HG03432 (cell line): ENCODE measurements around the gene MFNG.

Experiments
- ATAC-seq: cut with Tn5 transposase; IDR thresholded peaks from one replicate; pipeline ENCODE4 v1.9.1; 2021; ENCODE audit warnings: mild to moderate bottlenecking, moderate library complexity; ENCODE audit not compliant: unreplicated experiment

The MFNG gene

DNA sequence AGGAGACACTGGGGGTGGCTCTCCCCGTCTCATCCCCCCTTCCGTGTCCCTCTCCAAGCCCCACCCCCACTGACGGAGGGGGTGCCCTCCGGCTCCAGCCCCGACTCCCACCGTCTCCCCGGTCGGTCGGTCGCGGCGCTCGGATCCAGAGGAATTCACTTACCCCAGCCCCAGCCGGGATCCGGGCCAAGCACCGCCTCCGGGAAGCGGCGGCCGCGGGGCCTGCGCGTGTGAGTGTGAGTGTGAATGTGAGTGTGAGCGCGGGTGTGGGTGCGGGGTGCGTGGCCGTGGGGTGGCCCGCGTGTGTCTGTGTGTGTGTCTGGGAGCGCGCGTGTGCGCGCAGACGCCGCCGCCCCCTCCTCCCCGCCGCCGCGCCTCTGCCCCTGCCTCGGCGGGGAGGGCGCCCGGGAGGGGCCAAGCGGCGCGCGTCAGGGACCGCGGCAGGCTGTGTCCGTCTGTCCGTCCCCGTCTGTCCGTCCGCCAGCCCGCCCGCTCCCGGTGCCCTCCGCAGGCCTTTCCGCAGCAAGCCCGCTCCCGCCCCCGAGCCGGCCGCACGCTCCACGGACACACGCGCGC is 59.0 kb downstream of the MFNG start, which contains the start of gene ELFN2:
ELFN2 (minus strand) TSS at position 345 of the 576 bp plus-strand sequence. CDS start 51,945 bp downstream, outside the sequence.
- no peak for ATAC-seq

DNA sequence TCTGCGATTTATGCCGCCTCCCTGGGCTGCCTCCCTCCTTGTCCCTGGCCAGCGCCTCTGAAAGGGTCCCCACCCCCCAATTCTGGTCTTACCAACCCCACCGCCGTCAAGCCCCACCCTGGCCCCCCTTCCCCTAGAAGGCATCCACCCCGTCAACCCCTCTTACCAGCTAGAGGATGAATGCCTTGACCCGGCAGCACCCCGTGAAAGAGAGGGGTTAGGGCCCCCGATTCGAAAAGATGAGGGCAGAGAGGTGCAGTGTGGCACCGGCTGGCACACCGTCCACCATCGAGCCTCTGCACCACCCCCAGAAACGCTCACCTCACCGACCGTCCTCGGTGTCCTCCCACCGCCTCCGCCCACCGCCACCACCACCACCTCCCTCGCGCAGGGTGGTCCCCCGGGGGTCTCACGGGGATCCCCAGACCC is 59.5 kb downstream of the MFNG start:
- ATAC-seq: no peak

DNA sequence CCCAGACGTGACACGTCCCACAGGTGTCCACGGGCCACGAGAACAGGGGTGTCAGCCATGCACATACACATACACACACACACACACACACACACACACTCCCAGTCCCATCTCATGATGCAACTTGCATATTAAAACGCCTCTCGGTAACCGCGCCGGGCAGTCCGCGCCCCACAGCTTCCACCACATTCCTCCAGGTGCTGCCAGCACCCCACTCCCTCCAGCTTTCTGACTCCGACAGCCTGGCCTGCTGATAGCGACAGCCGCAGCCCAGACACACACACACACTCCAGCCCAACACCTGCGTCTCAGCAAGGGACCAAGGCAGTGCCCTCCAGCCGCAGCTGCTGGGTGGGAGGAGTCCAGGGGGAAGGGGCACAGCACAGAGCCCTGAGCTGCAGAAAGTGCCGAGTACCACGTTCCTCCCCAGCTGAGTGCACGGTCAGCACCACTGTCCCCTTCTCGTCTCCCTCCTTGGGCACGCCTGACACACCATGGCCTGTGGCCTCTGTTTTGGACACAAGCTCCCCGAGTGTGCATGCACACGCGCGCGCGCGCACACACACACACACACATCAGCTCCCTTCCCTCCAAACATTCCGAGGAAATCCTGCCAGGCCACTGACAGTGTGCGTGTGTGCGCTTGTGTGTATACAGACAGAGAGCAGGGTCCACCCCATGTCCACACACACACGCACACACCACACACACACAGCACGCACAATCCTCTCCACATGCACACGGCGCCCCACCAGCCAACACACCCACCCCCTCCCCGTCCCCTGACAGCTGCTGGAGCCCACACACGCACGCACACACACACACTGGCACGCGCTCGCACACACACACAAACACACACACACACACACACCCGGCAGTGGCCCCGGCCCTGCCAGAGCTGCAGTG is 60.1 kb downstream of the MFNG start:
- ATAC-seq: no peak

DNA sequence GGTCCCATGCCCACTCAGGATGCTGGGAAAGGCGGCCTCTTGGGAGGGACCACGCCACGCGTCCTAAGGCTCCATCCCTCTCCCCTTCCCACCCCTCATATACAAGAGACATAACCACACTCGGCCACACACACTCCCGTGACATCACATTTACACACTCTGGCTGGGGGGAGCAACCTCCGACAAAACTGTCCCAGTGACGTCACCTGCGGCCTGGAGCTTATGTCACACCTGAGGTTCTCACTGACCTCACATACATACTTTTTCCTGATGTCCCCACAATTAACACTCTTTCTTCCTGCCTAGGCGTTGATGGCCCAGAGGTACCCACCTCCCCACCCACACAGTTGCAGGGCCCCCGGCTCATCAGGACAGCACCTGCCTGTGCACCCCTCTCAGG is 60.8 kb downstream of the MFNG start:
- no peak for ATAC-seq

DNA sequence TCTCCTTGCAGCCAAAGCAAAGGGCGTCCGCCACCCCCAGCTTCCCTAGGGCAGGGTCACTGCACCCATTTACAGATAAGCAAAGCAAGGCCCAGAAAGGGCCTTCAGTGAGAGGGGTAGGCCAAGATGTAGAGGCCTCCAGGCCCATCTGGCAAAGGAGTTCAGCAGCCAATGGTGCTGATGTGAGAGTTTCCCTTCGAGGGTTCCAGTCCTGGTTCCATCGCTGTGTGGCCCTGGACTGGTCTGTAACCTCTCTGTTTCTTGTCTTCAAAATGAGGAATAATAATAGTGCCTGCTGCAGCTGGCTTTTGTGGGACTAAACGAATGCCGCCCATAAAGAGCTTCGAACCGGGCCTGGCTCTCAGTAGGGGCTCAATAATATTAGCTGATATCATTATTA is 62.9 kb downstream of the MFNG start:
- no peak for ATAC-seq

DNA sequence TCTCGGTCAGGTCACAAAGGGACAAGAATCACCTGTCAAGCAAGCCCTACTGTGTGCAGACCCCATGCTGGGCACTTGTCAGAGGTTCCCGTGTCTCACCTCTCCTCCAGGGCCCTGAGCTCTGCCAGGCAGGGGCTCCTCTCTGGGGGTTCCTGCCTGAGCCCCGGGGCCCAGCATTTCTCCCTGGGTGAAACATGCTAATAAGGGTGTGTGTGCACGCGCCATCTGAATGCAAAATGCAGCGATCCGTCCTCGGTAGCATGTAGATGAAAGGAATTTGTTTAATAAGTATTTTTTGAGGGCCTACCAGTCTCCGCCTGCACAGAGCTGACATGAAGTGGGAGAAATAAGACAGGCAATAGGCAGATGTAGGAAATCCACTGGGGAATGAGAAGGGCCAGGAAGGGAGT is 64.7 kb downstream of the MFNG start:
- no peak for ATAC-seq

DNA sequence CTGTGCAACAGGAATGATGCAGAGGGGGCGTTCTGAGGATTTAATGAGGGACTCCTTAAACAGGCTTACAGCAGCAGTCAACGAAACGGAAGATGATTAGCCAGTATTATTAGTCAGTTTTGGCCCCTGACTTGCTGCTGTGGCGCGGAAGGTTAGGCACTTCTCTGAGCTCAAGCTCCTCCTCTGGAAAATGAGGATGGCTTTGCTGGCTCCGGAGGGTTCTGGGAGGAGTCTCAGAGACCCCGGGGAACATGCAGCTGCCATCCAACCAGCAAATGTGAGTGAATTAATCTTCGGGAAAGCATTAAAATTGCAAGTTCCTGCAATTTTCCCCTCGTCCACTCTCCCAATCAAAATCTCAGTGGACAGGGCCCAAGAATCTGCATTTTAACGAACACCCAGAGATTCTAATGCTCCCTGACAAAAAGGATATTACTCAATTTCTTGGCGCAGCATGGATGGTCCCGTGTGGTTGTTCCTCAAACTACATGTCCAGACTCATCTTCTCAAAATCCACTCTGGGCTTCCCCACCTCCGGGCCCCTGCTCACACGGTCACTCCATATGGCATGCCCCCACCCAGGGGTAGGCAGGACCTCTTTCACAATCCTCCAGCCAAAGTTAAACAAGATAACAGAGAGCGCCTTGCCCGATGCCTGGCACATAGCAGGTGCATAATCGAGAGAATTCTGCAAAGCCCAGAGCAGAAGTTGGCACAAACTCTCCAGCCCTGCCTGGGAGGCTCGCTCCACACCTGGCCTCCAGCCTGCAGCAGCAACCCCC is 65.3 kb downstream of the MFNG start:
- no peak for ATAC-seq

DNA sequence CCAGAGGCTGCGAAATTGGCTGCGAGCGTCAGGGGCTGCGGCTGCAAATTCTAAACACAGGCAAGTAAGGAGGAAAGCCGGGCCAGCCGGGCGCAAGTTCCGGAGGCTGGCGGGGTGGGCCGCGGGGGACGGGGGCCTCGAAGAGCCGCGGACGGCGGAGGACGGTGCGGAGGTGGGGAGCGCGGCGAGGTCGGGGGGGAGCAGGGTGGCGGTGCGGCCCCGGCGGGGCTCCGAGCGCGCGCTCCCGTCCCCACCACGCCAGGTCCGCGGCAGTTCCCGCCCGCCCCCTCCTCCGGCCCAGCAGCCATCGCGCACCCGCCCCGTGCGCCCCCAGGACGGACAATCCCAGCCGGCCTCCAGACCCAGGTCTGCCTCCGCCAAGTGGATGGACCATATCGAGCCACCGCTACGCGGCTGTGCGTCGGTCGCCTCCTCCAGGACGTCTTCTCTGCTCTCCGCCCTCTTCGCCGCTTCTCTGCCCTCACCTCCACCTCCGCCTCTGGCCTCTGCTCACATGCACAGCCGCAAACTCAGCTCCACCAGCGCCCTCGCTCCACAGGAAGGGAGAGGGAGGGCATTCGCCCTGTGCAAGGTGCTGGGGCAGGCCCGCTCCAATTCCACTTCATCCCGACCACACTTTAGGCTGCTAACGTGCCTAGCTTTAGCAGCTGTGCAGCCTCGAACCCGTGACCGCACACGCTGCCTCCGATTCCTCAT is 66.1 kb downstream of the MFNG start:
- no peak for ATAC-seq

DNA sequence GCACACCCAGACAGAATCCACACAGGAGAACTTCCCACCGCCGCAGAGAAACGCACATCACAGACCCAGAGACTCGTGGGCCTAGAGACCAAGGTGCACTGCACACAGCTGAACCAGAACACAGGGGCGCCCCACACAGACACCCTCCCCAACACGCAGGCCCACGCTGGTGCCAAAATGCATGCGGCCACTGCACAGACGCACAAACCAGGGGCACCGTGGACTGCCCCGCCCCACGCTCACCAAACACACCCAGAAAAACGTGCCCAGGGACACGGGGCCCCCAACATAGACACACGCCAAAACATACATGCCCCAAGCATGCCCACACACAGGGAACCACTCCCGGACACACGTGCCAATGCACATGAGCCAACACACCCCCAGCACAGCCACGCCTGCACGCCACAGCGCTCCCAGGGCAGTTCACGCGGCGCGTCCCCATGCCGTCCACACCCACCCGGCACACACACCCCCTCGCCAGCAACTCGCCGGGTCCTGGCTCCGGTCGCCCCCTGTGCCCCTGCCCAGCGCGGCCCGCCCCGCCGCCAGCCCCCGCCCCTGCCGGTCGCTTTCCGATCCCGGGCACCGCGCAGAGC is 66.7 kb downstream of the MFNG start:
- ATAC-seq: no peak
